GM18507 (cell line): ENCODE results near the gene SRSF4.
"Not testable (repeated sequence)": the region's sequence is repeated elsewhere in the genome, so short reads cannot be mapped to it uniquely, and the experiment has no call there.

ENCODE experiments used
- DNase-seq: peaks from one replicate; pipeline ENCODE4 v3.0.0; 2011; ENCODE audit warnings: low read depth; ENCODE audit not compliant: insufficient read length; ENCODE audit errors: extremely low spot score
- FAIRE-seq: peaks from 2 replicates; lab custom pipeline; 2011; peaks lifted over from hg19 to GRCh38; lab: Jason Lieb, UNC

The SRSF4 gene

GRCh38 chr1:29131056-29131455 lies 50.6 kb downstream of the SRSF4 start:
- DNase-seq, FAIRE-seq: not testable (repeated sequence)

- FAIRE-seq (no peak), DNase-seq (no peak)
Observed at GRCh38 chr1:29129916-29130315, 51.8 kb downstream of the SRSF4 start.

- no peak for FAIRE-seq
Observed at GRCh38 chr1:29128739-29129138, 53.0 kb downstream of the SRSF4 start.

GRCh38 chr1:29126198-29126597 lies 55.5 kb downstream of the SRSF4 start:
- no peak for FAIRE-seq

More at GRCh38 chr1:29128739-29129138, 53.0 kb downstream of the SRSF4 start:
- no peak for DNase-seq

GRCh38 chr1:29125788-29126187 lies 55.9 kb downstream of the SRSF4 start:
- FAIRE-seq (no peak), DNase-seq (no peak)

More at GRCh38 chr1:29126198-29126597, 55.5 kb downstream of the SRSF4 start:
- no peak for DNase-seq

- DNase-seq (no peak), FAIRE-seq (no peak)
Observed at GRCh38 chr1:29125237-29125641, 56.5 kb downstream of the SRSF4 start.

- DNase-seq: no peak
- no peak for FAIRE-seq
Observed at GRCh38 chr1:29124366-29125236, 57.1 kb downstream of the SRSF4 start.

- DNase-seq (no peak), FAIRE-seq (no peak)
Observed at GRCh38 chr1:29123887-29124365, 57.8 kb downstream of the SRSF4 start, which contains the start of gene TMEM200B. Gene TMEM200B (minus strand): TSS chr1:29123903. CDS start chr1:29121828, 2,075 bp downstream.

GRCh38 chr1:29123053-29123886 lies 58.4 kb downstream of the SRSF4 start:
- no peak for FAIRE-seq

GRCh38 chr1:29122682-29123052 lies 59.0 kb downstream of the SRSF4 start:
- no peak for FAIRE-seq
- DNase-seq: no peak

More at GRCh38 chr1:29123053-29123886, 58.4 kb downstream of the SRSF4 start:
- no peak for DNase-seq

- no peak for DNase-seq
- no peak for FAIRE-seq
Observed at GRCh38 chr1:29121936-29122681, 59.6 kb downstream of the SRSF4 start.

GRCh38 chr1:29121516-29121935 lies 60.2 kb downstream of the SRSF4 start:
- DNase-seq: no peak
- no peak for FAIRE-seq

GRCh38 chr1:29120947-29121485 lies 60.7 kb downstream of the SRSF4 start:
- DNase-seq: peak; percentile 48
- no peak for FAIRE-seq

- DNase-seq (no peak), FAIRE-seq (no peak)
Observed at GRCh38 chr1:29120367-29120766, 61.3 kb downstream of the SRSF4 start.

- DNase-seq: no peak
- no peak for FAIRE-seq
Observed at GRCh38 chr1:29119121-29119929, 62.4 kb downstream of the SRSF4 start.

GRCh38 chr1:29117381-29117780 lies 64.3 kb downstream of the SRSF4 start:
- DNase-seq (no peak), FAIRE-seq (no peak)

- DNase-seq: no peak
- no peak for FAIRE-seq
Observed at GRCh38 chr1:29114654-29115053, 67.0 kb downstream of the SRSF4 start.

GRCh38 chr1:29113413-29114117 lies 68.1 kb downstream of the SRSF4 start:
- FAIRE-seq (no peak), DNase-seq (no peak)
